GM19351 (cell line): ENCODE results near the gene SYCP3.

Experiments
- ATAC-seq: cut with Tn5 transposase; IDR thresholded peaks from one replicate; pipeline ENCODE4 v1.9.1; 2021; ENCODE audit warnings: mild to moderate bottlenecking, moderate library complexity; ENCODE audit not compliant: unreplicated experiment

The SYCP3 gene

DNA sequence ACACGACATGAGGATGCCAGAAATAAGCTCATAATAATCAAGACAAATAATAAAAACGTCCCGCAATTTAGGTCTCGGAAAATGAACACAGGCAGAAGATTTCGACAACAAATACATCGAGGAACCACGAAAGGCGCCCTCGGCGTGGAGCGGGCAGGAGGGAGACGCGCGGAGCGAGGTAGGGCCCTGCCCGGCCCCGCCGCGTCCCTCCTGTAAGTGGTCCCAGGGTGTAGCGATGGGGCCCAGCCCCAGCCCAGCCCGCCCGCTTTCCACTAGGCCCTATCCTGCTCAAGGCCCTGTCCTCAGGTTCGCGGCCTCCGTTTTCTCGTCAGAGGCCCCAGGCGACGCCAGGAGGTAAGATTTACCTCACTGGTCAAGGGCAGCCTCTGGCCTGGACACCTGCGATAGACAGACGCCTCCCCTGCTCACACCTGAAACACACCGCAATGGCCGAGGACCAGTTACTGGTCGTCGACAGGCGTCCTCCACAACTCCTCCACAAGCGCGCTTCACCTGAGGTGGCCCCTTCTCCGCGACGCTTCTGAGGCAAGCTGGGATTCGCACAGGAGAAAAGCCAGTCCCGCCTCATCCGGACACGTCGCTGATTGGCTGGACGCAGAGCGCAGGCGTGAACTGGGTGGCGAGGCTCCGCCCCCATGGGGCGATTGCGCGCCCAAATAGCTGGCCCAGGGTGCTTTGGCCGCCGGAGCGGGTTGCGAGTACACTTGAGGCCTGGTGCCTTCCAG, at the start of gene SYCP3:
SYCP3 (minus strand) TSS at position 543 of the 746 bp plus-strand sequence. CDS start 1,527 bp downstream, outside the sequence.
- no peak for ATAC-seq

DNA sequence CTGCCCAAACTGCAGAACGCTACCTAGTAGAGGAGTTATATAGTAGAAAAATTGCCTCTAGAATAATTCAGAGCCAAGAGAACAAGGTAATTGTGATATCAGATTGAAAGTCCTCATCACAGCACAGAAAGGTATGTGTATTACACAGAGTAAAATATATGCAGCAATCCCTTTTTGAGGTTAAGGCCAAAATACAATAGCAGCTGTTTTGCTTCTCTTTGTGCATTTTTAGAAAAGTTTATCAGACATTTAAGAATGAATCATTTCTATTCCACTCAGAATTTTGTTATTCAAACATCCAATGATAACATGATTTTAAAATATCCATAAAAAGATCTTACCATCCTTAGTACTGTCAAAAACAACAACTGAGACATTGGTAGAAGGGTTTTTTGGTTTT, 46.4 kb upstream of the SYCP3 start:
- no peak for ATAC-seq

DNA sequence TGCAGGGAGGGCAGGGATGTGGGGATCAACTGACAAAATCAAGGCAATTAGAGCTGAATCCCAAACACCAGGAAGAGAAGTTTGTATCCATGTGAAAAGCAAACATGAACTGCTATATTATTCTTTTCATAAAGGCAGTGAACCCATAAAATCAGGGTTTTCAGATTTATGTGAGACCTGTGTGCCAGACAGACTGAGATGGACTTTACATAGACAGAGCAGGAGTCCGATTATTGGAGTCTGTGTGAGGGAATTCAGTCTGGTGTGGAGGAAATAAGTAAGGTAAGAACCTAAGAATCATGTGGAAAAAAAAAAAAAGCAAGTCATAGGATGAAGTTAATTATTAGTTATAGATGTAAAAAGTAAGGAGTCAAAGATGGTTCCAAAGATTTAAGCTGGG, 45.1 kb upstream of the SYCP3 start:
- no peak for ATAC-seq

DNA sequence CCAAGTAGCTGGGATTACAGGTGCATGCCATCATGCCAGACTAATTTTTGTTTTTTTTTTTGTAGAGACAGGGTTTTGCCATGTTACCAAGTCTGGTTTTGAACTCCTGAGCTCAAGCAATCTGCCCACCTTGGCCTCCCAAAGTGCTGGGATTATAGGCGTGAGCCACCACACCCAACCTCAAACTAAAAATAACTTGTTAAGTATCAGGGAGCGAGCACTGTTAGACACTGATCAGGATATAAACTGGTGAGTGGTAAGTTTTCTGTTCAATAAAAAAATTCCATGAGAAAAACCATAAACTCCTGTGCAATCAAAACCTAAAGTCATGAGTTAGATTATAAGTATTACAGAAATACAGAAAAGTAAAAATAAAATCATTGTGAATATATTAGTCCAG, 44.6 kb upstream of the SYCP3 start:
- no peak for ATAC-seq

DNA sequence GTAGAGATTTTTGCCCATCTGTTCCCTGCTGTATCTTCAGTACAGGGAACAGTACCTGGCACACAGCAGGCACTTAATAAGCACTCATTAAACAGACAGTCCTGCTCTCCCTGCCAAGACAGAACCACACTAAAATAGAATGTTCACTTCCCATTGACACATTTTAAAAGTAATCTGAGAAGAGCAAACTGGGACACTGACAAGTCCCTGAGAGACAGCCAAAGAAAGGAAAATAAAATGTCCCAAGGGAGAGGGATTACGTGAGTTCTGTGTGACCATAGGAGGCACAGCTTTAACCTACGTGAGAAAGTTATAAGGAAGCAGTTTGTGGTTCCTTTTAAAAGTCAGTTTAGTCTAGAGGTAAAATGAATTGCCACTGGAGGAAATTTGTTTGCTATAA, 43.9 kb upstream of the SYCP3 start:
- ATAC-seq = no peak

DNA sequence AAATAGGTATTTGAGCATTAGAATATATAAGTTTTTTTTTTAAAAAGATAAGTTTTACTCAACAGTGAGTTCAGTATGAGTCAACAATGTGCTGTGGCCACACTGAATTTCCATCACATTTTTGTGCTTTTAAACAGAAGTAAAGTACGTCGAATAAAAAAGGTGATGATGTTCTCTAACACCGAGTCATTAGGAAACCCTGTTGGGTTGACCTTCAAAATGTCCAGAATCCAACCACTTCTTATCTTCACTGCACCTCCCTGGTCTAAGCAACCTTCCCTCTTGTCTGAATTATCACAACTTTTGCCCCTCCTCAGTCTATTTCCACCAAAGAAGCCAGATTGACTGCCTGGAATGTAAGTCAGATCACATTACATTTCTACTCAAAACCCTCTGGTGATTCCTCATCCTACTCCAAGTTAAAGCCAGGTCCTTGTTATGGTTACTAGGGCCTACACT, 43.0 kb upstream of the SYCP3 start:
- ATAC-seq = peak; percentile 64

DNA sequence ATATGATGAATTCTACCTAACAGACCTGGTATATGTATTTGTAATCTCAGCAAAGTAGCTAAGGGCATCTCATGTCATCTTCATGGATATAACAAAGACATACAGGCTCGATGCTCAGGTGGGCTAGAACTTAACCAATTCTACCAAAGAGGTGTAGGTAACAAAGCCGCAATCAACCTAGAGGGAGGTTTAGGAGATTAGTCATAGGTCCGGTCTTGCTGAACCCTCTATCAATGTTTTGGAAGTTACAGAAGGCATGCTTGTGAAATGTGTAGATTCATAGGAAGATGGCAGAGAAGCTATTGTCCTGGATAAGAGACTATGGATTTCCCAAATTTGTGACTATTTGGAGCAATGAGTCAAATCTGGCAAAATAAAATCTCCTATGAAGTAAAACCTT, 42.6 kb upstream of the SYCP3 start:
- peak; percentile 28 for ATAC-seq

DNA sequence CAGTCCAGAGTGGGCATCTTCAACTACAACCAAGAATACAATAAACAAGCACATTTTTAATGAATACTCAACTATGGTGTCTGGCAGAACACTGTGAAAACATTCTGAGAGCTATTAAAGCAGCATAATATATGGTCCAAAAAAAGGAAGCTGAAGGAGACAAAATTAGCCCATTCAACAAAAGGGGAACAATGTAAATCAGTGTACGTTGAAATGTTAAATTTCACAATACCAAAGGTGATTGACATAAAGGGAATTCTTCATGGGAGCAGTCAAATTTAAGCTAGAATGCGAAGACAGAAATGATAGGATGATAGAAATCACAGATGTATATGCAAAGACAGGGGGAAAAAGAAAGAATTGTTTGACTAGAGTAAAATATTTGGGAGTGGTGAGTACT, 41.3 kb upstream of the SYCP3 start:
- ATAC-seq = no peak

DNA sequence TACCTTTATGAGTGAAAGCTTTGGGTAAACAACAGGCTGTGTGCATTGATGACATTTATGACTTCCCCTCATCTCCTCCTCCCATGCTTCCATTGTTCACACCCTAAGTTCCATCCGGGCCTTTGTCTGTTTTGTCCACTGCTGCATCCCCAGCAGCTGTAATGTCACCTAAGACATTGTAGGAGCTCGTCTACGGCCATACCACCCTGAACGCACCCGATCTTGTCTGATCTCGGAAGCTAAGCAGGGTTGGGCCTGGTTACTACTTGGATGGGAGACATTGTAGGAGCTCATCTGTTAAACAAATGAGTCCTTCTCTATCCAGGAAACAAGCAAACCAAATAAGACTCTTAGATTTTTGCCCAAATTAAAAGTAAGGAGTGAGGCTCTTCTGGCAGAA, 40.4 kb upstream of the SYCP3 start:
- ATAC-seq = no peak

DNA sequence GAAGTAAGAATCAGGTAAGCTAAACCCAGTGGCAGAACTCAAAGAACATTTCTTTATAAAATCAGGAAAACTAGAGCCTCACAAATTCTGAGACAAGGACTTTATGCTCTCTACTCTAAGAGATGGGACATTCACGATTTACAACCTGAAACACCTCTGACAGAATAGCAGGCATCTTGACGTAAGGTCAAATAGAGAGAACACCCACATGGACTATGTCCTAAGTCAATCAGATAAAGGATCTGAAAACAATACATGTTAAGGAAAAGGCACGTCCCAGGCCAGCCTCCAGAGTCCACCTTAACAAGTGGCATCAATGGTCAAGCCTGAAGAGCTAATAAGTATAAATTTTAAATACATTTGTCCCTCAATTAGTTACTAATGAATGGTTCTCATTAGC, 39.9 kb upstream of the SYCP3 start:
- ATAC-seq = no peak

DNA sequence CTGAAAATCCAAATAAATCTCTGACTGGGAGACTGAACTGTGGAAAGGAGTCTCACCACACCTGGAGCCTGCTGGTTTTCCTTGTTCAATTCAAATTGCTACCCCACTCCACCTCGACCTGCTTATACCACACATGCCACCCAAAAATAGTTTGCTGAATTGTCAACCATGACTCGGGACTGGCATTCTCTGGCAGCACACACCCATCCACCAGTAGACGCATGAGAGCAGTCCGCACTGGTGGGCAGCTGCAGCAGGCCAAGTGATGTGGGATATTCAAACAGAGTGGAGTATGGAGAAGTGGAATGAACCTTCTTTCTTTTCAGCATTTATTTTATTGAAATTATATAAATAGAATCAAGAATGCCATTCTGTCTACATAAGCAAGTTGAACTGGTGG, 38.7 kb upstream of the SYCP3 start:
- no peak for ATAC-seq

DNA sequence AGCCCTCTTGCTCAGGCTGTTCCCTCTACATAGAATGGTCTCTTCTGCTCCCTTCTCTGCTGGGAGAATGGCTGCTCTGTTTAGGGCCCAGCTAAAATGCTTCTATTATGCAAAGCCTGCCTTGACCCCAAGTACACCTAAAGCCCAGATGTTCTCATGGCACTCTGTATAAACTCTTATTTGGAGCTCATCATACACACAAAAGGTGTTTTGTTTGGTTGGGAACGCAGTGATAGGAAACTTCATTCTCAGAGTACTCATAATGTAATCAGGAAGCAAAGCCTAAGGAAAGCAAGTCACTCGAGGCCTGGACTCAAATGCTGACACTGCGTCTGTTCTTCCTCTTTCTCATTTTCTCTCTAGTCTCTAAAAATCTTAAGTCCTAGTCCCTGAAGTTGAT, 38.2 kb upstream of the SYCP3 start:
- ATAC-seq = no peak

DNA sequence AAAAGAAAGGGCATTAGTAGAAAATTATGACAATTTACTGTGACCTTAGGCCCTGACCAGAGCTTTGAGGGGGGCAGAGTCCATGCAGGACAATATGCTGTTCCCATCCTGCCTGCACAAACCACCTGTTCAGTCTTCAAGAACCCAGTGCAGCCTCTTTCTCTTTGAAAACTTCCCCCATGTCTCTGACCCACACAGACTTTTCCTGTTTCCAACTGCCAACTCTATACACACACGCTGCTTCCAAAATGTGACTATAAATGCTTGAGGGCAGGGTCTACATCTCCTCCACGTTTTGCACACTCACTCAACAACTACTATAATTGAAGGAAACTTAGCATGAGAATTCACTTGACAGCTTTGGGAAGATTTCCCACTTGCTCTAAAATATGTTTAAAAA, 36.6 kb upstream of the SYCP3 start:
- ATAC-seq = no peak

DNA sequence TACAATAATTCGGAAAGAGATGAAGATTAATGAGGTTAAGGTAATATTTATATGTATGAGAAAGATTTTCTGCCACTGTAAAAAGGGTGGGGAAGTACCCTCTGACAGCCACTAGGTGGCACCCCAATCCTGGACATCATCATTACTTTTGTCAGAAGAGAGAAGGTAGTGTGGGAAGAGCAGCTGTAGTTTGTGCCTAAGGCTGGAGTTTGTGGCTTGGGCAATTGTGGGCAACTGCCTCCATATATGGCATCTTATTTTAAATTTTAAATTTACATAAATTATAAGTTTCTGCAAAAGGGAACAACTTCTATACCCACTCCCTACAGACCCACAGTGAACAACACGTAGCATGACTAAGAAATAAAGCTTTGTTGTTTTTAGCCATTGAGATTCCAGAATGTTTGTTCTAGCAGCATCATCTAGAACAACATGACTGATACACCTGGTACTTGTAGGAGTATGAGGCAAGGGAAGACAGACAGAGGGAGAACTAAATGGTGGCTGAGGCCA, 34.4 kb upstream of the SYCP3 start:
- peak; percentile 77 for ATAC-seq

DNA sequence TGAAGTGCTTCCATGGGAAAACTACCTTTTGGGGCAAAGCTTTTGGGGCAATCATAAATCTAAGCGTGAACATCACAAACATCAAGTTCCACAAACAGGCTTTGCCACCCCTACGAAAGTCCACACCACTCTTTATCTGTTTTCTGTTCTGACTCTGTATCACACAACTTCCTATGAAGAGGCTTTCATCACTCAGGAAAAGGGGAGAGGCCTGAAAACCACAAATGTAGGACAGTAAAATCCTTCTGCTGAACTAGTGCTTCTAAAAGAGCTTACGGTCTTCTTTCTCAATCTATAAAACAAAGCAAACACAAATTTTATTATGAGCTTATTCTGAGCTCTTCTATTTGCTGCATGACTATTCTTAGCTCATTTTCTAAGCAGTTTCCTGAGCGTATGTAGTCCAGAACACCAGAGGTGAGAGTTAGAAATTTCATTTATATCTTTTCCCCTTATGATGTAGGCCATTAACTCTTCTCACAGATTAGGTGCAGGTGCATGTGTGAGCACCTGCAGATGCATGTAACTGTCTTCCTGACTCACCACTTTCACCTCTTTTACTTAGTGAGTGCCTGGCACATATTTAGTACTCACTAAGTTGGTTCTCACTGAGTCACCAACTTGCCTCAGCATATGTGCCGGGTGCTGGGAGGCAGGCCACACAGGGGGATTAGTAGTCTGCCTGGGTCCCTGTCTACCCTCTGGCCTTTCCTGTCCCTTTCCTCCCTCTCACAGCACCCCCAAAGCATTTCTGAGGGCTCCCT, 32.9 kb upstream of the SYCP3 start:
- no peak for ATAC-seq

DNA sequence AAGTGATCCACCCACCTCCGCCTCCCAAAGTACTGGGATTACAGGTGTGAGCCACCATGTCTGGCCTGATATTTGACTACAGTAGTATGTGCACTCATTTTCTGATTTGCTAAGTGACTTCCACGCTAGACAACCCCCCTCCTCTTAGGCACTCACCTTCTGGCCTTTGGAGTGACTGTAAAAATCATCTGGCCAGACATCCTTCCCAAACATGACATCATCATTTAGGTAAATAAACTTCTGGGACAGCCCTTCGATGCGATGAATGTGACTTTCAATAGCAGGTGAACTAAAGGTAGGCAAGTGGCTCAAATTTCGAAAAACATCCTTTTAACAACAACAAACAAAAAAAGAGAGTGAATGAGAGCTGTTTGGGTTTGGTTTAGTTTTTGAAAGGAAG, 30.6 kb upstream of the SYCP3 start:
- no peak for ATAC-seq

DNA sequence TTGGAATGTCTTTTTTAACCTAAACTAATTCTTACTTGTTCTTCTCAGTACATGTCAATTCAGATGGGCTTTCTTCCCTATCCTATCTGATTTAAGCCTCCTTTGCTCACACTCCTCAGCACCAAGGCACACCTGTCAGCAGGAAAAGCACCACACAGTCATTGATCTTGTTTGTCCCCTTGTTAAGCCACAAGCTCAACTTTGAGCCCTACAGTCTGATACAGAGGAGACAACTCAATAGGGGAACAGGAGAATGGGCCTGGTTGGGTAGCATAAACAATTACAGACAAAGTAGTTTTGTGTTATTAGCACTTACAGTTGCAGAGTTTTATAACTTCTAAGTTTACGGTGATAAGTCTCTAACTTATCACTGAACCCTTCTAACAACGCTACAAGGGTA, 29.5 kb upstream of the SYCP3 start:
- no peak for ATAC-seq

DNA sequence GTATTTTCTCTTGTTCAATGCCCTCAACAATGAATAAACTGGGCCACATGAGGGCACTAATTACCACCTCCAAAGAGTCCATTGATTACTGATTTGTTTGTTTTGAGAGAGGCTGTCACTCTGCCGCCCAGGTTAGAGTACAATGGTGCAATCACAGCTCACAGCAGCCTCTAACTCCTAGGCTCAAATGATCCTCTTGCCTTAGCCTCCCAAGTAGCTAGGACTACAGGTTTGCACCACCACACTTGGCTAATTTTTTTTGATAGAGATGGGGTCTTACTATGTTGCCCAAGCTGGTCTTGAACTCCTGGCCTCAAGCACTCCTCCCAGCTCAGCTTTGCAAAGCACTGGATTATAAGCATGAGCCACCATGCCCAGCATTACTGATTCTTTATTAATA, 28.3 kb upstream of the SYCP3 start:
- ATAC-seq = no peak

DNA sequence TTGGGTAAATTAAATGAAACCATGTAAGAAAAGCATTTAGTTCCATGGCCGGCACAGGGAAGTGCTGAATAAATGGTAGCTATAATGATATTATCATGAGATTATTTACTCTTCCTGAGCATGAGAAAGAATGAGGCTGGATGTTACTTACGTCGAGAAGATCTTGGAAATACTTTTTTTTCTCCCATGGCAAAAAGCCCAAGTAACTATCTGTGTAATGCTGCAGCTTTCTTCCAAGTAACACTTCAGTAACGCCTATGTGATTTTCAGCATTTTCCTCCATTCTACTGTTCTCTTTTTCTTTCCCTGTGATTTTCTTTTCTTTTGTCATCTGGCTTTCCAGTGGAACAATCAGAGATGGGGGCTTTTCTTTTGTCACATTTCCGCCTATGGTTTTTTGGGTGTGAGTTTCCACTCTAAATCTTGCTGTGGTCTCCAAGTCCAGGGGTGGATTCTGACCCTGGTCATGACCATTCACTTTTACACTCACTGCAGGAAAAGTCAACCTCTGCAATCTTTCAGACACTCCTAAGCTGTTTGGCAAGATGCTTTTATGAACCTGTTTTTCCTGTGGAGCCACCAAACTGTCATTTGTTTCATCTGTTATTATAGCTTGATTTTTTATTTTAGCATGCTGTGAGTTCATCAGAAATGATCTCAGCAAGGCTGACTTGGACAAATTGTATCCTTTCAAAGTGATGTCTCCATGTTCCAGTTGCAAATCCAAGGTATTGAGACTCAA, 25.0 kb upstream of the SYCP3 start:
- no peak for ATAC-seq

DNA sequence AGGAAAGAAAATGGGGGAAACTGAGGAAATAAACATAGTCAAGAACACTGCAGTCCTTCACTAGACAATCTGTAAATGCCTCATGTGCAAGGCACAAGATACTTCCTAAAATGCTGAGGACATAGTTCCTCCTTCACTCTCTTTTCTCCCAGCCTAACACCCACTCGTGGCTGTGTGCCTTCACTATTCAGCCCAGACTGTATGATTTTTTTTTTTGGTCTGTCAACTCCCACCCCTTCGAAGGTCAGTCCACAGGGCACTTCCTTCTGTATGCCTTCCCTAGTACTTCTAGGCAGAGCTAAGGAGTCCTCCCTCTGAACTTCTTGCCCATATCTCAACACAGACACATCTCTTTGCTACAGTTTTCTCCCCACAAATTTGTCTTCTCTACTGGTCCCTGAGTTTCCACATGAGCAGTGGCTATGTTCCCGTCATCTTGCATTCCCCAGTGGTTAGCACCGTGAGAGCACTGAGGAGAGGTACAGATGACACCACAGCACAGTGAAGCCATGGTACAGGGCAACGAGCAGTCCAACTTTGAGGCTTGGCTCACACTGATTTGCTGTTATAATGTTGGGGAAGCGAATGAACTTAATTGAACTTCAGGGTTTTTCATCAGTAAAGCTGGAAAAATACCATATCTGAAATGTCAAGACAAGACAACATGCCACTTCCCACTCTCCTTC, 24.1 kb upstream of the SYCP3 start:
- ATAC-seq = no peak

DNA sequence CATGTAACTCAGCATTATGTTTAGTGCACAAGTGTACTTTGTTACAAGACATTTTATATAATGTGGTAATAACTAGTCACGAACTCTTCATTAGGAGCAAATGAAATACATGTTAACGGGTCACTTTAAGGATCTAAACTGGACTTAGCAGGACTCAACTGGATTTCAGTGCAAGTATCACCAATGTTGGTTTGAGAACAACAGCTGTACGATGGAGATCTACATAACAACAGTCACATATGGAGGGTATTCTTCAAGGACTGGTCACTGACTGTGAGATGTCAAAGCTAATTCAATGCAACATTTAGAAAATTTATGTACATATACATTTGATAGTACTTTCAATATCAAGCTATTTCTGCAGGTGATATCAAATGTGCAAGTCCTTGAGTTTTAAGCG, 22.5 kb upstream of the SYCP3 start:
- ATAC-seq = no peak
